ENCODE data around the gene PLA2G5. TPM values are rescaled to one million over a fixed set of nuclear protein-coding genes. Genes with fewer than 3 reads are reported as not detected.

PLA2G5 gene
- polyA plus RNA-seq, 1 experiment = not detected

DNA sequence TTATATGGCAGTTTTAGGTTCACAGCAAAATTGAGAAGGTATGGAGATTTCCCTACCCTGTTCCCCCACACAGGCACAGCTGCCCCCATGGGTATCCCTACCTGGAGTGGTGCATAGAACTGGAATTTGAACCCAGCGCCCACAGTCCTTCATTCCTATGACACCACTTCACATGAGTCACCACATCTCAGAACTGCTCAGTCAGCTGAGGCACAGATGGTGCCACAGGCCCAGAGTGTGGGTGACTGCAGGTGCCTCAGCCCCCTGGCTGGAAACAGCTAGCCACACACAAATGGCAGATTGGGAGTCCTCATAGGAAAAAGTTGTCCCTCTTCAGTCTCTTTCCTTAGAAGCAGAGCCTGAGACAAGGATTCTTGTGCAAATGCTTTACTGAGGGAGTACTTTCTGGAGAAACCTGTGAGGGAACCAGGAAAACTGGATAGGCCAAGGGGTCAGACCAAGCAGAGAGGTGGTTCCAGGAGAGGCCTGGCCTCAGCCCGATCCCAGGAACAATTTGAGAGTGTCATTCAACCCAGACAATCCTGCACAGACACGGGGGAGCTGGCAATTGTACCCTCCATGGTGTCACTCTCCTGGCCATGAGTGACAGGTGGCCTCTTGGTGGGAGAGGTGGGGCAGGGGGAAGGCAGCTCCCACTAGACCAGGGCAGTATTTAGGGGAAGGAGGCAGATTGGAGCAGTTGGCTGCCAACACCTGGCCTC lies 42.4 kb downstream of the PLA2G5 start:
- Histone ChIP-seq H3K9me3 (ENCODE audit: control insufficient read depth, insufficient read depth, low read length) (no peaks in the 10 kb centered on the region), H3K27ac (ENCODE audit: low read depth, low read length) (no peak overlapping the region), H3K27me3 (ENCODE audit: control insufficient read depth, insufficient read depth, low read length) (peaks cover 19% of the 10 kb centered on the region), H3K4me3 (ENCODE audit: low read depth, low read length) (no peak overlapping the region)
- ChIA-PET CTCF (no interaction called here), POLR2A (no interaction called here)
- TF ChIP-seq, protein P1, sequence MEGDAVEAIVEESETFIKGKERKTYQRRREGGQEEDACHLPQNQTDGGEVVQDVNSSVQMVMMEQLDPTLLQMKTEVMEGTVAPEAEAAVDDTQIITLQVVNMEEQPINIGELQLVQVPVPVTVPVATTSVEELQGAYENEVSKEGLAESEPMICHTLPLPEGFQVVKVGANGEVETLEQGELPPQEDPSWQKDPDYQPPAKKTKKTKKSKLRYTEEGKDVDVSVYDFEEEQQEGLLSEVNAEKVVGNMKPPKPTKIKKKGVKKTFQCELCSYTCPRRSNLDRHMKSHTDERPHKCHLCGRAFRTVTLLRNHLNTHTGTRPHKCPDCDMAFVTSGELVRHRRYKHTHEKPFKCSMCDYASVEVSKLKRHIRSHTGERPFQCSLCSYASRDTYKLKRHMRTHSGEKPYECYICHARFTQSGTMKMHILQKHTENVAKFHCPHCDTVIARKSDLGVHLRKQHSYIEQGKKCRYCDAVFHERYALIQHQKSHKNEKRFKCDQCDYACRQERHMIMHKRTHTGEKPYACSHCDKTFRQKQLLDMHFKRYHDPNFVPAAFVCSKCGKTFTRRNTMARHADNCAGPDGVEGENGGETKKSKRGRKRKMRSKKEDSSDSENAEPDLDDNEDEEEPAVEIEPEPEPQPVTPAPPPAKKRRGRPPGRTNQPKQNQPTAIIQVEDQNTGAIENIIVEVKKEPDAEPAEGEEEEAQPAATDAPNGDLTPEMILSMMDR (IDR thresholded peaks at IDR 0.05; ENCODE audit: low read depth, low read length) = no peak
- no peak for DNase-seq (ENCODE audit: low read depth, low spot score)

DNA sequence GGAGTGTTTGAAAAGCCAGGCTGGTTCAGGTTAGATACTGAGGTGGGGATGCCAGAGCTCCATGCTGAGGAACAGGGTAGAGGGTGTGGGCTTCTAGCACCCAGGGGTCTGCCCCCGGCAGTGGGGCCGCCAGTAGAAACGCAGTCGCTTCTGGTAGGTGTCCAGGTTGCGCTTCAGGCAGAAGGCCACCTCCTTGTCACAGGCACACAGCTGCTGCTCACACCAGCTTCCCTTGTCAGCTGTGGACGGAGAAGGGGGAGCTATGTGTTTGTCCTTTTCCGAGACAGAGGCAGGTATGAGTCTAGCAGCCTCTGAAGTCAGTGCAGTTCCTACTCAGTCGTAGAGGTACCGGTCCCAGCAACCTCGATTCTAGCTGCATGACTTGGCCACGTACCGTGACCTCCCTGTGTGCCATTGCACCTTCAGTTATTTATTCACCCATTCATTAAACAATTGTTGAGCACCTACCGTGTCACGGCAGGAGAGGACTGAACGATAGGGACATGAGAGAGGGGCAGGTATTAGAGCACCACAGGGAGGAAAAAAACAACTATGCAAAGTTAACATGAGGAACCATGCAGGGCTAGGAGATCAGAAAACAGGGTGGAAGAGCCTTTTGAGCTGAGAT lies 44.1 kb downstream of the PLA2G5 start:
- Histone ChIP-seq H3K27me3 (ENCODE audit: control insufficient read depth, insufficient read depth, low read length) (peaks cover 31% of the 10 kb centered on the region), H3K9me3 (ENCODE audit: control insufficient read depth, insufficient read depth, low read length) (no peaks in the 10 kb centered on the region), H3K27ac (ENCODE audit: low read depth, low read length) (no peak overlapping the region), H3K4me3 (ENCODE audit: low read depth, low read length) (no peak overlapping the region)
- DNase-seq (ENCODE audit: low read depth, low spot score) = no peak
- POLR2A ChIA-PET = no interaction called here
- TF ChIP-seq, protein P1 (IDR thresholded peaks at IDR 0.05; ENCODE audit: low read depth, low read length) = no peak
- CTCF ChIA-PET = interaction anchor here (0.9 kb wide), 1 partner anchor 38 kb away, joined by 3 read pairs; no protein-coding TSS in a partner anchor

DNA sequence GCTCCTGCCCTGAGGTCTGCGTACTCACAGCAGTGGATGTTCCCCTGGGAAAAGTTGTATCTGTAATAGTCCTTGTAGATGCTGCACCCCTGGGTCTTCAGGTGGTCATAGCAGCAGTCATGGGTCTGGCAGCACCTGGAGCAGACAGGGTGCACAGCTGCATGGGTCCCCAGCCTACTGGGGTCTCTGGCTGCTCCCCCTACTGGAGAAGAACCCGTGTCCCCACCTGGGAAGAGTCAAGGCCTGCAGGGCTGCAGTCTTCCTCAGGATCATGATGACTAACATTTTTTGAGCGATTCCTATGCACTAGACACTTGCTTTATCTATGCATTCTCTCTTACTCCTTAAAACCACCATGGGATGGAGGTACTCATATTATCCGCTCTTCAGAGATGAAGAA lies 45.5 kb downstream of the PLA2G5 start:
- POLR2A ChIA-PET = no interaction called here

DNA sequence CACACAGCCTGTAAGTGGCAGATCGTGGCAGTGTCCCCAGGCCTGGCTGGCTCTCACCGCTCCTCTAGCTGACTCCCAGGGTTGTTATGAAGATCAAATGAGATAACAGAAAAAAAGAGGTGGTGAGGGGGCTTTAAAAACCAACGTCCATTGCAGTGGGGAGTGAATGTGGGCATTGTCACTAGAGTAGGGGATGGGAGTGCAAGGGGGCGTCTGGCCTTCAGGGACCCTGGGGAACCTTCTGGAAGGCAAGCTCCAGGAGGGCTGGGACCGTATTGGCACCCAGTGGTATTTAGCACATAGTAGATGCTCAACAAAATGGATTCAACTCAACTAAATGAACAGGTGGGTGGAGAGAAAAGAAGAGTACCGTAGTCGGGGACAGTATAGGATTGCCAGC lies 45.9 kb downstream of the PLA2G5 start:
- ChIA-PET POLR2A (no interaction called here), CTCF (no interaction called here)
- H3K9me3 ChIP-seq (ENCODE audit: control insufficient read depth, insufficient read depth, low read length) = no peaks in the 10 kb centered on the region
- H3K27ac ChIP-seq (ENCODE audit: low read depth, low read length) = no peak overlapping the region
- TF ChIP-seq, protein P1 (IDR thresholded peaks at IDR 0.05; ENCODE audit: low read depth, low read length) = no peak
- H3K27me3 ChIP-seq (ENCODE audit: control insufficient read depth, insufficient read depth, low read length) = peaks cover 35% of the 10 kb centered on the region
- no peak overlapping the region for H3K4me3 ChIP-seq (ENCODE audit: low read depth, low read length)
- no peak for DNase-seq (ENCODE audit: low read depth, low spot score)

More for the DNA sequence above, 45.5 kb downstream of the PLA2G5 start:
- no peak for DNase-seq (ENCODE audit: low read depth, low spot score)
- Histone ChIP-seq H3K27ac (ENCODE audit: low read depth, low read length) (no peak overlapping the region), H3K4me3 (ENCODE audit: low read depth, low read length) (no peak overlapping the region), H3K9me3 (ENCODE audit: control insufficient read depth, insufficient read depth, low read length) (no peaks in the 10 kb centered on the region), H3K27me3 (ENCODE audit: control insufficient read depth, insufficient read depth, low read length) (peaks cover 31% of the 10 kb centered on the region)
- TF ChIP-seq, protein P1 (IDR thresholded peaks at IDR 0.05; ENCODE audit: low read depth, low read length) = no peak
- CTCF ChIA-PET = no interaction called here

DNA sequence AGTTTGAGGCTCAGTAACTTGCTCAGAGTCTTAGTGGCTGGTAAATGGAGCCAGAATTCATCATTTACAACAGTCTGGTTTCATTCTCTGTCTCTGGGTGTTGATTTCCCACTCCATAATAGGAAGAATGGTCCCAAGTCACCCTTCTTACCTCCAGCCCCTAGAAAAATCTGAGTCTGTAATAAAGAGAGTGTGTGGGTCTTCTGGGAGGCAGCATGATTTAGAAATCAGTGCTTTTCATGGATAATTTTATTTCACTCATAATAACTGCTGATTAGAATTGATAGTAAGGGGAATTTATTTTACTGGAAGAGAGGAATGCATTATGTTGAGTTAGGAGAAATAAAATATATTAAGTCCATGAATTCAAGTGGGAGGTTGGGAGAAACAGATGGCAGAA lies 47.2 kb downstream of the PLA2G5 start:
- CTCF ChIA-PET = interaction anchor here (1.0 kb wide), 1 partner anchor 200 kb away, joined by 3 read pairs; no protein-coding TSS in a partner anchor
- no peak overlapping the region for H3K4me3 ChIP-seq (ENCODE audit: low read depth, low read length)
- POLR2A ChIA-PET = interaction anchor here (0.5 kb wide), 1 partner anchor 53 kb away, joined by 3 read pairs; no protein-coding TSS in a partner anchor
- H3K9me3 ChIP-seq (ENCODE audit: control insufficient read depth, insufficient read depth, low read length) = no peaks in the 10 kb centered on the region
- DNase-seq (ENCODE audit: low read depth, low spot score) = no peak
- TF ChIP-seq, protein P1 (IDR thresholded peaks at IDR 0.05; ENCODE audit: low read depth, low read length) = no peak
- no peak overlapping the region for H3K27ac ChIP-seq (ENCODE audit: low read depth, low read length)
- peaks cover 43% of the 10 kb centered on the region for H3K27me3 ChIP-seq (ENCODE audit: control insufficient read depth, insufficient read depth, low read length)
